WTC11 (cell line): ENCODE measurements around the gene TUBB. TPM values are rescaled to one million over a fixed set of nuclear protein-coding genes. Genes with fewer than 3 reads are reported as not detected.
A peak's percentile ranks its signal among the peaks of the same experiment; 100 is the strongest.
"Not testable (repeated sequence)": the region's sequence is repeated elsewhere in the genome, so short reads cannot be mapped to it uniquely, and the experiment has no call there.

Experiments used
- ATAC-seq: fragments of 200-7000 bp; cut with Tn5 transposase; 2 replicates; pipeline ENCODE4 v1.10.0; 2021; ENCODE audit warnings: mild to moderate bottlenecking, moderate library complexity
- CTCF ChIA-PET: fragments of 300-600 bp; sonication (Branson Sonifier 250); formaldehyde crosslinking; loops from one replicate; lab custom pipeline; 2021; ENCODE audit warnings: antibody characterized with exemption; lab: Charles Lee
- POLR2A ChIA-PET: fragments of 350-600 bp; sonication (Branson Sonifier 250); formaldehyde crosslinking; loops from one replicate; lab custom pipeline; 2021; ENCODE audit warnings: antibody characterized with exemption; lab: Charles Lee
- DNase-seq: peaks from one replicate; pipeline ENCODE4 v3.0.0; 2021; ENCODE audit warnings: low spot score
- H3K27ac Mint-ChIP-seq: 2 replicates; pipeline ENCODE4 v1.8.0; 2021; ENCODE audit warnings: mixed read lengths
- H3K27me3 Mint-ChIP-seq: 2 replicates; pipeline ENCODE4 v1.8.0; 2021; ENCODE audit warnings: low read depth, mild to moderate bottlenecking, moderate library complexity, mixed read lengths
- H3K36me3 Mint-ChIP-seq: 2 replicates; pipeline ENCODE4 v1.8.0; 2021; ENCODE audit warnings: mixed read lengths
- H3K4me1 Mint-ChIP-seq: 2 replicates; pipeline ENCODE4 v1.8.0; 2022; ENCODE audit warnings: mixed read lengths
- H3K4me3 Mint-ChIP-seq: 2 replicates; pipeline ENCODE4 v1.8.0; 2021; ENCODE audit warnings: mild to moderate bottlenecking, moderate library complexity, mixed read lengths
- H3K9me3 Mint-ChIP-seq: 2 replicates; pipeline ENCODE4 v1.8.0; 2021; ENCODE audit warnings: mixed read lengths
- CREM ChIP-seq: sonication (generic); formaldehyde crosslinking; IDR thresholded peaks from 2 replicates; pipeline ENCODE4 v1.8.1; 2022; ENCODE audit warnings: mild to moderate bottlenecking, missing genetic modification reagents, moderate library complexity
- CTCF ChIP-seq: fragments of 200-600 bp; IDR thresholded peaks from 2 replicates; pipeline ENCODE4 v1.8.0; 2022; ENCODE audit warnings: antibody characterized with exemption
- EMX1 ChIP-seq: fragments of 250-450 bp; sonication (Bioruptor Pico); IDR thresholded peaks from 2 replicates; pipeline ENCODE4 v1.8.0; 2021; ENCODE audit warnings: mild to moderate bottlenecking
- ETV6 ChIP-seq: sonication (generic); formaldehyde crosslinking; IDR thresholded peaks from 2 replicates; pipeline ENCODE4 v1.8.1; 2022; ENCODE audit warnings: mild to moderate bottlenecking, missing genetic modification reagents
- GABPB1 ChIP-seq: sonication (generic); formaldehyde crosslinking; IDR thresholded peaks from 2 replicates; pipeline ENCODE4 v1.8.1; 2023; ENCODE audit warnings: mild to moderate bottlenecking, missing genetic modification reagents
- NFATC4 ChIP-seq: fragments of 250-450 bp; sonication (Bioruptor Pico); IDR thresholded peaks from 2 replicates; pipeline ENCODE4 v1.9.0; 2021; ENCODE audit warnings: mild to moderate bottlenecking
- PRRX2 ChIP-seq: fragments of 250-450 bp; sonication (Bioruptor Pico); IDR thresholded peaks from 2 replicates; pipeline ENCODE4 v1.8.0; 2021; ENCODE audit warnings: mild to moderate bottlenecking
- SP1 ChIP-seq: sonication (generic); formaldehyde crosslinking; conservative IDR thresholded peaks from 2 replicates; pipeline ENCODE4 v1.8.1; 2022; ENCODE audit warnings: missing genetic modification reagents
- ZMAT4 ChIP-seq: fragments of 250-450 bp; sonication (Bioruptor Pico); IDR thresholded peaks from 2 replicates; pipeline ENCODE4 v1.9.0; 2021; ENCODE audit warnings: mild to moderate bottlenecking
- ZNF416 ChIP-seq: fragments of 250-450 bp; sonication (Bioruptor Pico); IDR thresholded peaks from 2 replicates; pipeline ENCODE4 v1.9.0; 2021; ENCODE audit warnings: mild to moderate bottlenecking, inconsistent platforms
- ZNF671 ChIP-seq: fragments of 250-450 bp; sonication (Bioruptor Pico); IDR thresholded peaks from 2 replicates; pipeline ENCODE4 v1.8.0; 2021; ENCODE audit warnings: mild to moderate bottlenecking
- total RNA-seq: library from RNA; stranded (reverse); gene quantifications from 3 replicates; pipeline ENCODE4 v1.2.3, GENCODE V29; 2021
- TF ChIP-seq, protein P1 (sequence below): sonication (generic); formaldehyde crosslinking; IDR thresholded peaks from 2 replicates; pipeline ENCODE4 v1.8.0; 2023; ENCODE audit warnings: missing genetic modification reagents
- TF ChIP-seq, protein P2 (sequence below): fragments of 250-450 bp; sonication (Bioruptor Pico); IDR thresholded peaks from 2 replicates; pipeline ENCODE4 v1.9.0; 2021; ENCODE audit warnings: mild to moderate bottlenecking
- TF ChIP-seq, protein P3 (sequence below): fragments of 250-450 bp; sonication (Bioruptor Pico); IDR thresholded peaks from 2 replicates; pipeline ENCODE4 v1.8.0; 2021; ENCODE audit warnings: mild to moderate bottlenecking

TUBB gene
- total RNA-seq, 1 experiment from 2014 or later: 1,503 TPM

DNA sequence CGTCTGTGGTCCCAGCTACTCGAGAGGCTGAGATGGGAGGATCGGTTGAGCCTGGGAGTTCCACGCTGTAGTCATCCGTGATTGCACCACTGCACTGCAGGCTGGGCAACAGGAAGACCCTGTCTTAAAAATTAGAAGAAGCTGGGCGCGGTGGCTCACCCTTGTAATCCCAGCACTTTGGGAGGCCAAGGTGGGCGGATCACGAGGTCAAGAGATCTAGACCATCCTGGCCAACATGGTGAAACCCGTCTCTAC is 1.8 kb downstream of the TUBB start:
- POLR2A ChIA-PET: interaction anchor here (0.8 to 2.0 kb wide), 4 partner anchors 23 to 107 kb away, joined by 4 to 7 read pairs (median 4); partner anchors contain the start of gene IER3
- peak; percentile 57; the same call in 1 of the 2 replicates for TF ChIP-seq NFATC4 (CRISPR knock-in tag)
- TF ChIP-seq, all 79 proteins: peak for 1; not testable (repeated sequence) for 78
- not testable (repeated sequence) for H3K9me3 Mint-ChIP-seq, DNase-seq, H3K27me3 Mint-ChIP-seq, ATAC-seq
- Mint-ChIP-seq H3K36me3 (peaks cover 55% of the 10 kb centered on the region), H3K4me3 (peak overlapping the region; percentile 99), H3K27ac (peak overlapping the region; percentile 97), H3K4me1 (peaks cover 48% of the 10 kb centered on the region)
- CTCF ChIA-PET: interaction anchor here (0.5 to 6.0 kb wide), 11 partner anchors 10 to 109 kb away, joined by 3 to 54 read pairs (median 7); partner anchors contain the start of gene DHX16

DNA sequence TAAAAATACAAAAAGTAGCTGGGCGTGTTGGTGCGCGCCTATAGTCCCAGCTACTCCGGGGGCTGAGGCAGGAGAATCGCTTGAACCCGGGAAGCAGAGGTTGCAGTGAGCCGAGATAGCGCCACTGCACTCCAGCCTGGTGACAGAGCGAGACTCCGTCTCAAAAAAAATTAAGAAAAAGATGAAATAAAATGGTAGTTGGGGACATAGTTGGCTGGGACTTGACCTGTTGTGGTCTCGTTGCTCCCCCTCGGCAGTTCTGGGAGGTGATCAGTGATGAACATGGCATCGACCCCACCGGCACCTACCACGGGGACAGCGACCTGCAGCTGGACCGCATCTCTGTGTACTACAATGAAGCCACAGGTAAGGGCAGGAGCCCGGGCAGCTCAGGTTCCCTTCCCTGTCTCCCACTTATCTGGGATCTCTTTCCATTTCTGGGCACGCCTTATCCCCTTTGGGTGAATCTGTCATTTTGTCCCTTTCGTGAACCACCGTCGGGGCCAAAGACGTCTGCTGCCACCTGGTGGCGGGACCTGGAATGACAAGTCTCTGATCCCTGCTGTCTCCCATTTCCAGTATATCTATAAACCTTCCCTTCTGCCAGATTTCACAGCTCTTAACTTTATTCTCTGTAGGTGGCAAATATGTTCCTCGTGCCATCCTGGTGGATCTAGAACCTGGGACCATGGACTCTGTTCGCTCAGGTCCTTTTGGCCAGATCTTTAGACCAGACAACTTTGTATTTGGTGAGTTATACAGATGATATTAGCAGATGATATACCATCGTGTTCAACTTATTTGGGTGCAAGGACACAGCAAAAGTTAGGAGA is 2.3 kb downstream of the TUBB start:
- ATAC-seq (peak; percentile 1; the same call in 1 of the 2 replicates), DNase-seq (peak; percentile 82)
- CTCF ChIA-PET: interaction anchor here (0.9 to 6.0 kb wide), 10 partner anchors 9 to 110 kb away, joined by 3 to 54 read pairs (median 10); partner anchors contain the start of gene DHX16

DNA sequence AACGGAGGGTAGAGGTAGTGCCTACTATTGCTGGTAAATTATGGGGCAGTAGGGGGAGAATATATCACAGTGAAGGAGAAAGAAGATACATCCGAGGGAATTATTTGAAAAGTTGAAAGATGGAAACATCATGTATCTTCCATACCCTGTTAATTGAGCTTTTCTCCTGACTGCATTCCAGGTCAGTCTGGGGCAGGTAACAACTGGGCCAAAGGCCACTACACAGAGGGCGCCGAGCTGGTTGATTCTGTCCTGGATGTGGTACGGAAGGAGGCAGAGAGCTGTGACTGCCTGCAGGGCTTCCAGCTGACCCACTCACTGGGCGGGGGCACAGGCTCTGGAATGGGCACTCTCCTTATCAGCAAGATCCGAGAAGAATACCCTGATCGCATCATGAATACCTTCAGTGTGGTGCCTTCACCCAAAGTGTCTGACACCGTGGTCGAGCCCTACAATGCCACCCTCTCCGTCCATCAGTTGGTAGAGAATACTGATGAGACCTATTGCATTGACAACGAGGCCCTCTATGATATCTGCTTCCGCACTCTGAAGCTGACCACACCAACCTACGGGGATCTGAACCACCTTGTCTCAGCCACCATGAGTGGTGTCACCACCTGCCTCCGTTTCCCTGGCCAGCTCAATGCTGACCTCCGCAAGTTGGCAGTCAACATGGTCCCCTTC is 3.1 kb downstream of the TUBB start:
- not testable (repeated sequence) for H3K9me3 Mint-ChIP-seq, DNase-seq, H3K27me3 Mint-ChIP-seq, ATAC-seq
- H3K4me1 Mint-ChIP-seq: peaks cover 44% of the 10 kb centered on the region
- CTCF ChIA-PET: interaction anchor here (1.2 to 6.0 kb wide), 6 partner anchors 8 to 87 kb away, joined by 3 to 54 read pairs (median 16); partner anchors contain the start of gene DHX16
- H3K36me3 Mint-ChIP-seq: peaks cover 60% of the 10 kb centered on the region
- POLR2A ChIA-PET: interaction anchor here (1.4 to 2.7 kb wide), 3 partner anchors 36 to 108 kb away, joined by 3 to 8 read pairs (median 7); no protein-coding TSS in a partner anchor
- peak overlapping the region; percentile 97 for H3K27ac Mint-ChIP-seq
- TF ChIP-seq, protein P1, sequence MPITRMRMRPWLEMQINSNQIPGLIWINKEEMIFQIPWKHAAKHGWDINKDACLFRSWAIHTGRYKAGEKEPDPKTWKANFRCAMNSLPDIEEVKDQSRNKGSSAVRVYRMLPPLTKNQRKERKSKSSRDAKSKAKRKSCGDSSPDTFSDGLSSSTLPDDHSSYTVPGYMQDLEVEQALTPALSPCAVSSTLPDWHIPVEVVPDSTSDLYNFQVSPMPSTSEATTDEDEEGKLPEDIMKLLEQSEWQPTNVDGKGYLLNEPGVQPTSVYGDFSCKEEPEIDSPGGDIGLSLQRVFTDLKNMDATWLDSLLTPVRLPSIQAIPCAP (CRISPR knock-in tag): 0 out of 2 replicates have a peak, but pooled peaks have one; percentile 32
- TF ChIP-seq EMX1 (CRISPR knock-in tag): peak; percentile 69; the same call in 1 of the 2 replicates
- peak; percentile 41; the same call in 1 of the 2 replicates for TF ChIP-seq NFATC4 (CRISPR knock-in tag)
- TF ChIP-seq, protein P2, sequence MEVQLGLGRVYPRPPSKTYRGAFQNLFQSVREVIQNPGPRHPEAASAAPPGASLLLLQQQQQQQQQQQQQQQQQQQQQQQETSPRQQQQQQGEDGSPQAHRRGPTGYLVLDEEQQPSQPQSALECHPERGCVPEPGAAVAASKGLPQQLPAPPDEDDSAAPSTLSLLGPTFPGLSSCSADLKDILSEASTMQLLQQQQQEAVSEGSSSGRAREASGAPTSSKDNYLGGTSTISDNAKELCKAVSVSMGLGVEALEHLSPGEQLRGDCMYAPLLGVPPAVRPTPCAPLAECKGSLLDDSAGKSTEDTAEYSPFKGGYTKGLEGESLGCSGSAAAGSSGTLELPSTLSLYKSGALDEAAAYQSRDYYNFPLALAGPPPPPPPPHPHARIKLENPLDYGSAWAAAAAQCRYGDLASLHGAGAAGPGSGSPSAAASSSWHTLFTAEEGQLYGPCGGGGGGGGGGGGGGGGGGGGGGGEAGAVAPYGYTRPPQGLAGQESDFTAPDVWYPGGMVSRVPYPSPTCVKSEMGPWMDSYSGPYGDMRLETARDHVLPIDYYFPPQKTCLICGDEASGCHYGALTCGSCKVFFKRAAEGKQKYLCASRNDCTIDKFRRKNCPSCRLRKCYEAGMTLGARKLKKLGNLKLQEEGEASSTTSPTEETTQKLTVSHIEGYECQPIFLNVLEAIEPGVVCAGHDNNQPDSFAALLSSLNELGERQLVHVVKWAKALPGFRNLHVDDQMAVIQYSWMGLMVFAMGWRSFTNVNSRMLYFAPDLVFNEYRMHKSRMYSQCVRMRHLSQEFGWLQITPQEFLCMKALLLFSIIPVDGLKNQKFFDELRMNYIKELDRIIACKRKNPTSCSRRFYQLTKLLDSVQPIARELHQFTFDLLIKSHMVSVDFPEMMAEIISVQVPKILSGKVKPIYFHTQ: 0 out of 2 replicates have a peak, but pooled peaks have one; percentile 53
- TF ChIP-seq ZNF671 (CRISPR knock-in tag): peak; percentile 78
- peak; percentile 60; the same call in 1 of the 2 replicates for TF ChIP-seq ZMAT4 (CRISPR knock-in tag)
- peak overlapping the region; percentile 99 for H3K4me3 Mint-ChIP-seq

More for the DNA sequence above, 2.3 kb downstream of the TUBB start:
- H3K4me3 Mint-ChIP-seq: peak overlapping the region; percentile 99
- POLR2A ChIA-PET: interaction anchor here (1.8 to 2.7 kb wide), 3 partner anchors 22 to 43 kb away, joined by 4 to 8 read pairs (median 7); partner anchors contain the start of gene IER3
- no peak for TF ChIP-seq EMX1 (CRISPR knock-in tag)
- TF ChIP-seq NFATC4 (CRISPR knock-in tag): no peak
- peak; percentile 98 for TF ChIP-seq CTCF
- TF ChIP-seq GABPB1 (CRISPR knock-in tag): peak; percentile 8; the same call in 1 of the 2 replicates
- TF ChIP-seq, protein P3, sequence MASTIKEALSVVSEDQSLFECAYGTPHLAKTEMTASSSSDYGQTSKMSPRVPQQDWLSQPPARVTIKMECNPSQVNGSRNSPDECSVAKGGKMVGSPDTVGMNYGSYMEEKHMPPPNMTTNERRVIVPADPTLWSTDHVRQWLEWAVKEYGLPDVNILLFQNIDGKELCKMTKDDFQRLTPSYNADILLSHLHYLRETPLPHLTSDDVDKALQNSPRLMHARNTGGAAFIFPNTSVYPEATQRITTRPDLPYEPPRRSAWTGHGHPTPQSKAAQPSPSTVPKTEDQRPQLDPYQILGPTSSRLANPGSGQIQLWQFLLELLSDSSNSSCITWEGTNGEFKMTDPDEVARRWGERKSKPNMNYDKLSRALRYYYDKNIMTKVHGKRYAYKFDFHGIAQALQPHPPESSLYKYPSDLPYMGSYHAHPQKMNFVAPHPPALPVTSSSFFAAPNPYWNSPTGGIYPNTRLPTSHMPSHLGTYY (CRISPR knock-in tag): peak; percentile 9; the same call in 1 of the 2 replicates
- no peak for TF ChIP-seq ETV6
- peak; percentile 17; the same call in 1 of the 2 replicates for TF ChIP-seq SP1 (CRISPR knock-in tag)
- peak; percentile 55; the same call in 1 of the 2 replicates for TF ChIP-seq ZNF416 (CRISPR knock-in tag)
- 0 out of 2 replicates have a peak, but pooled peaks have one; percentile 72 for TF ChIP-seq PRRX2
- no peak for TF ChIP-seq CREM (CRISPR knock-in tag)
- TF ChIP-seq, all 79 proteins: peak for 6
- peaks cover 47% of the 10 kb centered on the region for H3K4me1 Mint-ChIP-seq
- H3K27ac Mint-ChIP-seq: peak overlapping the region; percentile 97
- H3K36me3 Mint-ChIP-seq: peaks cover 56% of the 10 kb centered on the region
- H3K9me3 Mint-ChIP-seq: no peaks in the 10 kb centered on the region
- H3K27me3 Mint-ChIP-seq: no peaks in the 10 kb centered on the region

- ChIA-PET POLR2A (interaction anchor here (1.4 to 2.7 kb wide), 2 partner anchors 44 to 109 kb away, joined by 3 to 8 read pairs; no protein-coding TSS in a partner anchor), CTCF (interaction anchor here (1.0 to 6.0 kb wide), 2 partner anchors 45 kb away, joined by 5 to 54 read pairs; no protein-coding TSS in a partner anchor)
- H3K4me1 Mint-ChIP-seq: peaks cover 37% of the 10 kb centered on the region
These were observed 3.9 kb downstream of the TUBB start for GRCh38 chr6:30723843-30724741.

More at GRCh38 chr6:30723843-30724741, 3.9 kb downstream of the TUBB start:
- peak overlapping the region; percentile 99 for H3K4me3 Mint-ChIP-seq
- H3K9me3 Mint-ChIP-seq, H3K27me3 Mint-ChIP-seq, DNase-seq, ATAC-seq: not testable (repeated sequence)
- H3K27ac Mint-ChIP-seq: peak overlapping the region; percentile 95
- peaks cover 60% of the 10 kb centered on the region for H3K36me3 Mint-ChIP-seq
